Stomach (tissue), 4 donors: ENCODE measurements around the gene PLCB1.

Source experiments
- CTCF ChIP-seq, 7 experiments: fragments of 450-650 bp in 4 of 7; fragments of 200-600 bp in 3 of 7; sonication (generic) in 3 of 7; IDR thresholded peaks; one replicate each; pipeline ENCODE4 v1.5.1; 2016 to 2019; ENCODE audit warnings: antibody characterized with exemption in 7 of 7, control low read depth in 2 of 7, mild to moderate bottlenecking in 1 of 7
- POLR2A ChIP-seq, 4 donors: fragments of 450-650 bp; IDR thresholded peaks; one replicate each; pipeline ENCODE4 v1.6.1; 2016; ENCODE audit warnings: antibody characterized with exemption in 4 of 4, control low read depth in 2 of 4, mild to moderate bottlenecking in 1 of 4, moderate library complexity in 1 of 4

GRCh38 chr20:8335495-8336195 lies 203.6 kb downstream of the PLCB1 start:
- TF ChIP-seq POLR2A (IDR thresholded peaks at IDR 0.05), result no peak
- no peak for TF ChIP-seq CTCF (IDR thresholded peaks at IDR 0.05)
